PC-3 (cell line): Measurements from ENCODE around the gene ARMH2. TPM values are rescaled to one million over a fixed set of nuclear protein-coding genes. Genes with fewer than 3 reads are reported as not detected.
"Not testable (repeated sequence)": the region's sequence is repeated elsewhere in the genome, so short reads cannot be mapped to it uniquely, and the experiment has no call there.

Experiments used
- ATAC-seq: fragments of 200-7000 bp; cut with Tn5 transposase; 2 replicates; pipeline ENCODE4 v1.9.1; 2020; ENCODE audit warnings: mild to moderate bottlenecking, moderate library complexity
- BruUV-seq: library from RNA; stranded (reverse); fragments of 400-500 nt; replicated peaks from 2 replicates; lab custom pipeline; 2021; lab: Mats Ljungman, UMichigan
- CTCF ChIA-PET: fragments of 300-600 bp; sonication (Branson Sonifier 250); formaldehyde crosslinking; loops from one replicate; lab custom pipeline; 2022; ENCODE audit warnings: antibody characterized with exemption; lab: Charles Lee
- POLR2A ChIA-PET: fragments of 300-600 bp; sonication (Branson Sonifier 250); formaldehyde crosslinking; loops from one replicate; lab custom pipeline; 2022; ENCODE audit warnings: antibody characterized with exemption; ENCODE audit not compliant: unreplicated experiment; lab: Charles Lee
- DNase-seq: peaks from one replicate; pipeline ENCODE4 v3.0.0-alpha.2; 2015
- H2AFZ ChIP-seq: fragments of 300-600 bp; sonication (generic); 2 replicates; pipeline ENCODE4 v1.6.0; 2016; ENCODE audit warnings: antibody characterized with exemption, low read length
- H3F3A ChIP-seq: fragments of 300-600 bp; sonication (generic); one replicate; pipeline ENCODE4 v1.6.0; 2017; ENCODE audit warnings: antibody characterized with exemption, low read length, control low read depth, mild to moderate bottlenecking; ENCODE audit not compliant: unreplicated experiment
- H3K27ac ChIP-seq: fragments of 300-600 bp; sonication (generic); 2 replicates; pipeline ENCODE4 v1.5.1; 2016; ENCODE audit warnings: mild to moderate bottlenecking, low read length
- H3K27me3 ChIP-seq: fragments of 300-600 bp; sonication (generic); 2 replicates; pipeline ENCODE4 v1.6.1; 2016; ENCODE audit warnings: low read length, mixed read lengths
- H3K36me3 ChIP-seq: fragments of 300-600 bp; sonication (generic); 2 replicates; pipeline ENCODE4 v1.6.1; 2016; ENCODE audit warnings: low read depth, mixed run types, low read length, mixed read lengths
- H3K4me1 ChIP-seq: fragments of 300-600 bp; sonication (generic); 2 replicates; pipeline ENCODE4 v1.5.1; 2016; ENCODE audit warnings: low read length; ENCODE audit not compliant: insufficient read depth
- H3K4me2 ChIP-seq: fragments of 300-600 bp; sonication (generic); 2 replicates; pipeline ENCODE4 v1.6.0; 2016; ENCODE audit warnings: low read length
- H3K4me3 ChIP-seq: fragments of 300-600 bp; sonication (generic); 2 replicates; pipeline ENCODE4 v1.5.1; 2016; ENCODE audit warnings: mild to moderate bottlenecking, low read length, mixed read lengths
- H3K79me2 ChIP-seq: fragments of 300-600 bp; sonication (generic); 2 replicates; pipeline ENCODE4 v1.6.1; 2017; ENCODE audit warnings: low read length, mixed read lengths
- H3K9ac ChIP-seq: fragments of 300-600 bp; sonication (generic); 2 replicates; pipeline ENCODE4 v1.6.0; 2016; ENCODE audit warnings: mild to moderate bottlenecking, low read length
- H3K9me2 ChIP-seq: fragments of 300-600 bp; sonication (generic); replicated peaks from 2 replicates; pipeline ENCODE4 v1.6.1; 2016; ENCODE audit warnings: mixed run types, low read length, mixed read lengths
- H3K9me3 ChIP-seq: fragments of 300-600 bp; sonication (generic); 2 replicates; pipeline ENCODE4 v1.6.1; 2016; ENCODE audit warnings: low read length, mixed read lengths
- H4K20me1 ChIP-seq: fragments of 300-600 bp; sonication (generic); 2 replicates; pipeline ENCODE4 v1.6.1; 2016; ENCODE audit warnings: low read length, mixed read lengths
- EZH2 ChIP-seq: fragments of 300-600 bp; sonication (generic); IDR thresholded peaks from one replicate; pipeline ENCODE4 v1.6.1; 2017; ENCODE audit warnings: antibody characterized with exemption, mild to moderate bottlenecking, low read length; ENCODE audit not compliant: unreplicated experiment
- intact Hi-C: fragments of 100-400 bp; cut with micrococcal nuclease; formaldehyde crosslinking; loops from 2 replicates; pipeline ENCODE4 v1.9.0; 2023
- total RNA-seq: library from RNA; depleted of rRNA; stranded (reverse); fragments of >200 nt; gene quantifications from 2 replicates; pipeline ENCODE4 v1.2.3, GENCODE V29; 2014
- TF ChIP-seq, protein P1 (sequence below): fragments of 300-600 bp; sonication (generic); conservative IDR thresholded peaks from 2 replicates; pipeline ENCODE4 v1.5.1; 2017; ENCODE audit warnings: antibody characterized with exemption, low read depth, mild to moderate bottlenecking, low read length

ARMH2 gene
- total RNA-seq, 1 experiment from 2014 or later: not detected

DNA sequence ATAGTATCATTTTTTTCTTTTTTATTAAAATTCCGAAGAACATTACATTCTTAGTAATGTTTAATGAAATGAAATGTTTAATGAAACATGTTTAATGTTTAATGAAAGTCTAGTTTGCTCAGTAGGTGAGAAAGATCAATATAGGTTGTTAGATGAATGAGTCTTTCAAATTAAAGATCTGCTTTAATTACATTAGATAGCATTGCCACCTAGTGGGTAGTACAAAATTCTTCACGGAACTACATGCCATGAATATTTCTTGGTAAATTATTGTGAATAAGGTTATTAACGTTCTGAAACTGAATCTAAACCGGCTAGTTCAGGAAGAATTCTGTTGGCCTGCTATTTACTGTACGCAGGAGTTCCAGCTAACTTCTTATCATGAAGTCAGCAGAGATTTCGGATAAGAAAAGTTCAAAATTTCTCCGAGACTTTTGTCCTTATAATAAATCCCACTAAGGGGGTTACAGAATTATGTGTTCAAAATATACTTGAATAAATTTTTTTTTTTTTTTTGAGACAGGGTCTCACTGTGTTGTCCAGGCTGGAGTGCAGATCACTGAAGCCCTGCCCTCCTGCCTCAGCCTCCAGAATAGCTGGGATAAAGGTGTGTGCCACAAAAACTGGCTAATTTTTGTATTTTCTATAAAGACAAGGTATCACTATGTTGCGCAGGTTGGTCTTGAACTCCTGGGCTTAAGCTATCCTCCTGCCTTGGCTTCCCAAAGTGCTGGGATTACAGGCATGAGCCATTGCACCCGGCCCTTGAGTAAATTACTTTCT, 31.8 kb downstream of the ARMH2 start:
- H3F3A ChIP-seq: no peaks in the 10 kb centered on the region
- H3K9me2 ChIP-seq: no peaks in the 10 kb centered on the region
- no TSS peak for BruUV-seq
- ATAC-seq: peak; percentile 75
- H3K4me1 ChIP-seq: no peaks in the 10 kb centered on the region
- no peaks in the 10 kb centered on the region for H3K27me3 ChIP-seq
- DNase-seq: peak; percentile 62
- H3K36me3 ChIP-seq: no peaks in the 10 kb centered on the region
- intact Hi-C loops: loop anchor here (1.0 to 2.0 kb wide), 5 partner anchors 46 to 242 kb away; no protein-coding TSS in a partner anchor
- no peaks in the 10 kb centered on the region for H3K9me3 ChIP-seq
- H3K4me2 ChIP-seq: peak overlapping the region; percentile 54
- POLR2A ChIA-PET: no interaction called here
- no peak overlapping the region for H3K27ac ChIP-seq
- CTCF ChIA-PET: interaction anchor here (0.6 kb wide), 2 partner anchors 186 to 244 kb away, joined by 3 read pairs; no protein-coding TSS in a partner anchor
- H4K20me1 ChIP-seq: no peaks in the 10 kb centered on the region
- no peak overlapping the region for H3K4me3 ChIP-seq
- TF ChIP-seq, protein P1, sequence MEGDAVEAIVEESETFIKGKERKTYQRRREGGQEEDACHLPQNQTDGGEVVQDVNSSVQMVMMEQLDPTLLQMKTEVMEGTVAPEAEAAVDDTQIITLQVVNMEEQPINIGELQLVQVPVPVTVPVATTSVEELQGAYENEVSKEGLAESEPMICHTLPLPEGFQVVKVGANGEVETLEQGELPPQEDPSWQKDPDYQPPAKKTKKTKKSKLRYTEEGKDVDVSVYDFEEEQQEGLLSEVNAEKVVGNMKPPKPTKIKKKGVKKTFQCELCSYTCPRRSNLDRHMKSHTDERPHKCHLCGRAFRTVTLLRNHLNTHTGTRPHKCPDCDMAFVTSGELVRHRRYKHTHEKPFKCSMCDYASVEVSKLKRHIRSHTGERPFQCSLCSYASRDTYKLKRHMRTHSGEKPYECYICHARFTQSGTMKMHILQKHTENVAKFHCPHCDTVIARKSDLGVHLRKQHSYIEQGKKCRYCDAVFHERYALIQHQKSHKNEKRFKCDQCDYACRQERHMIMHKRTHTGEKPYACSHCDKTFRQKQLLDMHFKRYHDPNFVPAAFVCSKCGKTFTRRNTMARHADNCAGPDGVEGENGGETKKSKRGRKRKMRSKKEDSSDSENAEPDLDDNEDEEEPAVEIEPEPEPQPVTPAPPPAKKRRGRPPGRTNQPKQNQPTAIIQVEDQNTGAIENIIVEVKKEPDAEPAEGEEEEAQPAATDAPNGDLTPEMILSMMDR: peak; percentile 84
- TF ChIP-seq EZH2: no peak
- H2AFZ ChIP-seq: peak overlapping the region; percentile 57
- no peaks in the 10 kb centered on the region for H3K79me2 ChIP-seq
- no peak overlapping the region for H3K9ac ChIP-seq

DNA sequence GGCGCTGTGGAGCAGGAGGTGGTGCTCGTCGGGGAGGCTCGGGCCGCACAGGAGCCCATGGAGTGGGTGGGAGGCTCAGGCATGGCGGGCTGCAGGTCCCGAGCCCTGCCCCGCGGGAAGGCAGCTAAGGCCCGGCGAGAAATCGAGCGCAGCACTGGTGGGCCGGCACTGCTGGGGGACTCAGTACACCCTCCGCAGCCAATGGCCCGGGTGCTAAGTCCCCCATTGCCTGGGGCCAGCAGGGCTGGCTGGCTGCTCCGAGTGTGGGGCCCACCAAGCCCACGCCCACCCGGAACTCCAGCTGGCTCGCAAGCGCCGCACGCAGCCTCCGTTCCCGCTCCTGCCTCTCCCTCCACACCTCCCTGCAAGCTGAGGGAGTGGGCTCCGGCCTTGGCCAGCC, 32.7 kb downstream of the ARMH2 start:
- H3K27me3 ChIP-seq, H3K36me3 ChIP-seq, H3K4me2 ChIP-seq, H3F3A ChIP-seq, DNase-seq, H2AFZ ChIP-seq, H3K9me3 ChIP-seq, H3K79me2 ChIP-seq, CTCF ChIA-PET, POLR2A ChIA-PET, H3K9ac ChIP-seq, ATAC-seq, H4K20me1 ChIP-seq, H3K27ac ChIP-seq, H3K4me1 ChIP-seq, H3K9me2 ChIP-seq, BruUV-seq, H3K4me3 ChIP-seq: not testable (repeated sequence)
- intact Hi-C loops: loop anchor here (1.0 to 2.0 kb wide), 5 partner anchors 45 to 241 kb away; no protein-coding TSS in a partner anchor

DNA sequence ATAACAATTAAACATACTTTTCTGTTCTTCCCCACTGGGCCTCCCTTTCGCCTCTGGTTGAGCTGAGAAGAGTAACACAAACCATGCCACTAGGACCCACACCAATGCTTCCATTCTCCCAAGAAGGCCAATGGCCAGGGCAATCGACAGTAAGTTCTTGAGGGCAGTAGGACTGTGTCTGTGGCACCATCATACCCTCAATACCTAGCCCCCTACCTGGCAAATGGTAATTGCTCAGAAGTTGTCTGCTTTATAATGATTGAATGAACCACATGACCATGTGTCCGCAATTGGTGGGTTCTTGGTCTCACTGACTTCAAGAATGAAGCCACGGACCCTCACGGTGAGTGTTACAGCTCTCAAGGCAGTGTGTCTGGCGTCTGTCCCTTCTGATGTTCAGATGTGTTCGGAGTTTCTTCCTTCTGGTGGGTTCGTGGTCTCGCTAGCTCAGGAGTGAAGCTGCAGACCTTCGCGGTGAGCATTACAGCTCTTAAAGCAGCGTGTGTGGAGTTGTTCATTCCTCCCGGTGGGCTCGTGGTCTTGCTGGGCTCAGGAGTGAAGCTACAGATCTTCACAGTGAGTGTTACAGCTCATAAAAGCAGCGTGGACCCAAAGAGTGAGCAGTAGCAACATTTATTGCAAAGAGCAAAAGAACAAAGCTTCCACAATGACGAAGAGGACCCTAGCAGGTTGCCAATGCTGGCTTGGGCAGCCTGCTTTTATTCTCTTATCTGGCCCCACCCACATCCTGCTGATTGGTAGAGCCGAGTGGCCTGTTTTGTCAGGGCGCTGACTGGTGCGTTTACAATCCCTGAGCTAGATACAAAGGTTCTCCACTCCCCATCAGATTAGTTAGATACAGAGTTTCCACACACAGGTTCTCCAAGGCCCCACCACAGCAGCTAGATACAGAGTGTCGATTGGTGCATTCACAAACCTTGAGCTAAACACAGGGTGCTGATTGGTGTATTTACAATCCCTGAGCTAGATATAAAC, 33.6 kb downstream of the ARMH2 start:
- intact Hi-C loops, CTCF ChIA-PET, H3K9me3 ChIP-seq, H3K9ac ChIP-seq, H3K9me2 ChIP-seq, H3K36me3 ChIP-seq, H3K4me3 ChIP-seq, H4K20me1 ChIP-seq, H3F3A ChIP-seq, H3K4me2 ChIP-seq, DNase-seq, H3K79me2 ChIP-seq, H2AFZ ChIP-seq, ATAC-seq, H3K27ac ChIP-seq, H3K27me3 ChIP-seq, H3K4me1 ChIP-seq, POLR2A ChIA-PET: not testable (repeated sequence)
- BruUV-seq: TSS peak; percentile 57
